Measurements from ENCODE around the gene SLAMF7. TPM values are rescaled to one million over a fixed set of nuclear protein-coding genes. Genes with fewer than 3 reads are reported as not detected.

Gene SLAMF7
- total RNA-seq, 2 experiments from 2014 or later, result 88.5 to 102 TPM

DNA sequence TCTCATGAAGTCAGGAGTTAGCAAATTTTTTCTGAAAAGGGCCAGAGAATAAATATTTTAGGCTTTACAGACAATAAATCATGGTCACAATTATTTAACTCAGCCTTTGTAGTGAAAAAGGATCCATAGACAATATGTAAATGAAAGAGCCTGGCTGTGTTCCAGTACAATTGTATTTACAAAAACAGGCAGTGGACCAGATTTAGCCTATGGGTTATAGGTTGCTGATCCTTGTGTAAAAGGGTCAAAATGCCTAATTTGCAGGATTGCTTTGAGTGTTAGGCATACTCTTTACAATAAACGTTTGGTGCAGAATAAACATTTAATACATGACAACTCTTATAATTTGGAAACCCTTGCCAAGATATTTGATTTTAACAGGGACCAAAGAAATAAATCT lies 6.5 kb downstream of the SLAMF7 start:
- ChIA-PET CTCF (interaction anchor here (1.0 to 13.3 kb wide), 13 partner anchors 10 to 85 kb away, joined by 3 to 217 read pairs (median 12); no protein-coding TSS in a partner anchor), POLR2A (interaction anchor here (1.7 to 3.5 kb wide), 3 partner anchors 9 to 62 kb away, joined by 5 to 33 read pairs (median 16); no protein-coding TSS in a partner anchor)
- H3K4me3 Mint-ChIP-seq, result no peak overlapping the region
- peaks cover 87% of the 10 kb centered on the region for H3K36me3 Mint-ChIP-seq (ENCODE audit: low read depth)
- H3K9me3 Mint-ChIP-seq (ENCODE audit: insufficient read depth), result no peaks in the 10 kb centered on the region
- peak overlapping the region; percentile 89 for H3K27ac Mint-ChIP-seq
- no peak for DNase-seq
- H3K4me1 Mint-ChIP-seq (ENCODE audit: low read depth), result peaks cover 97% of the 10 kb centered on the region
- ATAC-seq, result no peak
- H3K27me3 Mint-ChIP-seq (ENCODE audit: low read depth), result no peaks in the 10 kb centered on the region

DNA sequence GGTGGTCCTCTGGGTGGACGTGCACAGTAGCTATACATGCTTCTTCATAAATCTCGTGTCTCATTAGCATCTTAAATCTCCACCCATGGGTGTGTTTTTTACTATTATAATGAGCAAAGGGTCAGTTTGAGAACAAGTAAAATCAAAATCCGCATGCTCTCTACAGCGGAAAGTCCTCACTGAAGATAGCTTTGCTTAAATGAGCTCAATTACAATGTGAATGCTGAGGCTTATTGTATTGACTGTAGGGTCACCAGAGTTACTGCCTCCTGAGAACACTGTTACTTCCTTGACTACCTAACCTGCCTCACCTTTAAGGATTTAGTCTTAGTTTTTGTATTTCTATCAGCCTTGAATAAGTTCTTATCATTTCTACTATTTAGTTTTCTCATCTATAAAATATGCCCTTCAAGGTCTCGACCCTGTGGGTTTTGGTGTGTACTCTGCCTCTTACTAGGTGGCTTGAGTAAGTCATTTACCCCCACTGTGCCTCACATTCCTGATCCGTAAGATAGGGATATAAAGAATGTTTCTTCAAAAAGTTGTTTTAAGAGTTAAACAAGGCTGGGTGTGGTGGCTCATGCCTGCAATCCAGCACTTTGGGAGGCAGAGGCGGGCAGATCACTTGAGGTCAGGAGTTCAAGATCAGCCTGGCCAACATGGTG lies 7.9 kb downstream of the SLAMF7 start:
- POLR2A ChIA-PET, result interaction anchor here (1.1 kb wide), 1 partner anchor 8 kb away, joined by 3 read pairs; the partner anchor contains the start of gene SLAMF7
- Mint-ChIP-seq H3K27me3 (ENCODE audit: low read depth) (no peaks in the 10 kb centered on the region), H3K36me3 (ENCODE audit: low read depth) (peaks cover 92% of the 10 kb centered on the region), H3K4me1 (ENCODE audit: low read depth) (peaks cover 96% of the 10 kb centered on the region), H3K4me3 (no peak overlapping the region), H3K27ac (peak overlapping the region; percentile 69), H3K9me3 (ENCODE audit: insufficient read depth) (no peaks in the 10 kb centered on the region)
- DNase-seq, result no peak
- ATAC-seq, result no peak
- CTCF ChIA-PET, result interaction anchor here (0.7 to 13.3 kb wide), 8 partner anchors 9 to 65 kb away, joined by 3 to 217 read pairs (median 11); no protein-coding TSS in a partner anchor

DNA sequence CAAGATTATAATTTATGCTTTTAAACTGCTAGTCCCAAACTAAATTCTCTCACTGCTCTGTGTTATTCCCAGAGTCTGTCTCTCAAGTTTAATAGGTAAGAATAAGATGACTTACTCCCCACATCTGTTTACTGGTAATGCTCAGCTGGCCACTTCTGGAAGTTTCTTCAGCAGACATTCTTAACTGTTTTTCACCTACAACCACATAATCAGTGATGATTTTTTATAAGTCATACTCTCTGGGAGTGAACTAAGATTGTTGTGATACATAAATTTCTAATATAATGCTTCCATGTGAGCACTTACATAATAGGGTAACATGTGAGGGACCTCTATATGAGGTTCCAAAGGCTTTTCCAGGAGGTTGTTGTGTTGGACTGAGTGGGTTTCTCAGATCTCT lies 8.7 kb downstream of the SLAMF7 start:
- H3K27me3 Mint-ChIP-seq (ENCODE audit: low read depth), result no peaks in the 10 kb centered on the region
- H3K4me1 Mint-ChIP-seq (ENCODE audit: low read depth), result peaks cover 96% of the 10 kb centered on the region
- peak overlapping the region; percentile 40 for H3K27ac Mint-ChIP-seq
- H3K36me3 Mint-ChIP-seq (ENCODE audit: low read depth), result peaks cover 92% of the 10 kb centered on the region
- ChIA-PET POLR2A (interaction anchor here (0.7 to 1.1 kb wide), 3 partner anchors 8 to 36 kb away, joined by 3 read pairs; partner anchors contain the start of genes CD48 and SLAMF7), CTCF (interaction anchor here (1.0 to 13.3 kb wide), 8 partner anchors 9 to 40 kb away, joined by 3 to 217 read pairs (median 10); partner anchors contain the start of gene SLAMF7)
- H3K4me3 Mint-ChIP-seq, result no peak overlapping the region
- DNase-seq (no peak), ATAC-seq (no peak)
- H3K9me3 Mint-ChIP-seq (ENCODE audit: insufficient read depth), result no peaks in the 10 kb centered on the region

DNA sequence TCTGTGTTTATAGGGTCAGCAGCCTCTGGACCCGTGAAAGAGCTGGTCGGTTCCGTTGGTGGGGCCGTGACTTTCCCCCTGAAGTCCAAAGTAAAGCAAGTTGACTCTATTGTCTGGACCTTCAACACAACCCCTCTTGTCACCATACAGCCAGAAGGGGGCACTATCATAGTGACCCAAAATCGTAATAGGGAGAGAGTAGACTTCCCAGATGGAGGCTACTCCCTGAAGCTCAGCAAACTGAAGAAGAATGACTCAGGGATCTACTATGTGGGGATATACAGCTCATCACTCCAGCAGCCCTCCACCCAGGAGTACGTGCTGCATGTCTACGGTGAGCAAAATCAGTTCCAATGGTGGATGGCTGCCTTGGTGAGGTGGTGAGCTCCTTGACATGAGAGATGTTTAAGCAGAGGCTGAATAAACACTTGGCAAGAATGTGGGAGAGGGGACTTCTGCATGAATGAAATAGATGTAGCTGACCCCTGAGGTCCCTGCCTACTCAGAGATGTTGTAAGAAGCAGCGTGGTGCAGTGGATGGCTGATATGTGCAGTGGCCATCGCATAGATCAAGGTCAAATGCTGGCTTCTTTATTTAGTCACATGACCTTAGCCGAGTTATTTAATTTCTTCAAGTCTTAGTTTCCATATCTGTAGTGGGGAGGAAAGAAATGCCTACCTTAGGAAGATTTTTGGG lies 9.3 kb downstream of the SLAMF7 start:
- POLR2A ChIA-PET, result interaction anchor here (0.7 to 1.1 kb wide), 3 partner anchors 8 to 36 kb away, joined by 3 read pairs; partner anchors contain the start of genes CD48 and SLAMF7

DNA sequence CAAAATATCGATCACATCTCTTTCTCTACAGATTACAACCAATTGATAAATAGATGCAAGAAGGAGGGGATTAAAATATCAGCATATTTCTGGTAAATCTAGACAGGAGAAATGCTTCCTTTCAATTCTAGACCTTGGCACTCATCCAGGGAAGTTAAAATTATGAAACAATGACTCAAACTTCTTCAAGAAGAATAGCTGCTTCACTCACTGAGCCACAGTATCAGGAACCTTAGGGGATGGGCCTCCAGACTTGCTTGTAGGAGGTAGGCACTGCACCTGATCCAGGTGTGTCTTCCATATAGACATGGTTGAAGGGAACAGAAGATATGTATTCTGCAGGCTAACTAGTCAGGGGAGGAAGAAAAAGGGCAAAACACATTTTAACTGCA lies 9.8 kb downstream of the SLAMF7 start:
- H3K27ac Mint-ChIP-seq, result peak overlapping the region; percentile 11
- no peak overlapping the region for H3K4me3 Mint-ChIP-seq
- H3K4me1 Mint-ChIP-seq (ENCODE audit: low read depth), result peaks cover 96% of the 10 kb centered on the region

More for the DNA sequence above, 9.3 kb downstream of the SLAMF7 start:
- peaks cover 92% of the 10 kb centered on the region for H3K36me3 Mint-ChIP-seq (ENCODE audit: low read depth)
- H3K4me1 Mint-ChIP-seq (ENCODE audit: low read depth), result peaks cover 96% of the 10 kb centered on the region
- H3K27ac Mint-ChIP-seq, result peak overlapping the region; percentile 40
- no peak overlapping the region for H3K4me3 Mint-ChIP-seq
- H3K27me3 Mint-ChIP-seq (ENCODE audit: low read depth), result no peaks in the 10 kb centered on the region
- CTCF ChIA-PET, result interaction anchor here (1.0 to 13.3 kb wide), 8 partner anchors 10 to 69 kb away, joined by 3 to 217 read pairs (median 10); partner anchors contain the start of gene SLAMF7
- DNase-seq, result no peak
- no peaks in the 10 kb centered on the region for H3K9me3 Mint-ChIP-seq (ENCODE audit: insufficient read depth)
- no peak for ATAC-seq

DNA sequence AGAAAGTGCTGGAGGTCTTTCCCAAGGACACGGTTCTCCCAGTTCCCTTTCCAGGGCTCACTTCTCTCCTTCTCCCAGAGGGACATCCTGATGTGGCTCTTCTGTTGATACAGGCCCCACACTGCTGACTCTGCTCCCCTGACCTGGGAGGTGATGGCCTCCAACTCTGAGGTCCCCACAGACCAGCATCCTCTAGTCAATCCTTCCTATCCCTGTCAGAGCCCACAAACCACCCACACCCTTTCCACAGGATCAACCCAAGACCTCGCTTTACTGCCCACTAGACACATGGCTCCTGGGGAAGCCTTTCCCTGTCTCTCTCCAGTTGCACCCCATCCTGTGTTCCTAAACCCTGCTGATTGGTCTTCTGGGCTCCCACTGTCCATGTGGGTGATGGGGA lies 11.6 kb downstream of the SLAMF7 start:
- CTCF ChIA-PET, result interaction anchor here (1.0 to 13.3 kb wide), 2 partner anchors 15 to 19 kb away, joined by 3 to 217 read pairs; no protein-coding TSS in a partner anchor
- DNase-seq (no peak), ATAC-seq (no peak)
- peak overlapping the region; percentile 88 for H3K27ac Mint-ChIP-seq
- peaks cover 90% of the 10 kb centered on the region for H3K4me1 Mint-ChIP-seq (ENCODE audit: low read depth)
- no peak overlapping the region for H3K4me3 Mint-ChIP-seq
- peaks cover 84% of the 10 kb centered on the region for H3K36me3 Mint-ChIP-seq (ENCODE audit: low read depth)
- no peaks in the 10 kb centered on the region for H3K9me3 Mint-ChIP-seq (ENCODE audit: insufficient read depth)
- POLR2A ChIA-PET, result no interaction called here
- no peaks in the 10 kb centered on the region for H3K27me3 Mint-ChIP-seq (ENCODE audit: low read depth)

More for the DNA sequence above, 9.8 kb downstream of the SLAMF7 start:
- H3K27me3 Mint-ChIP-seq (ENCODE audit: low read depth), result no peaks in the 10 kb centered on the region
- POLR2A ChIA-PET, result no interaction called here
- DNase-seq (no peak), ATAC-seq (no peak)
- CTCF ChIA-PET, result interaction anchor here (1.0 to 13.3 kb wide), 8 partner anchors 10 to 73 kb away, joined by 3 to 217 read pairs (median 8); partner anchors contain the start of gene SLAMF7
- peaks cover 92% of the 10 kb centered on the region for H3K36me3 Mint-ChIP-seq (ENCODE audit: low read depth)
- H3K9me3 Mint-ChIP-seq (ENCODE audit: insufficient read depth), result no peaks in the 10 kb centered on the region

DNA sequence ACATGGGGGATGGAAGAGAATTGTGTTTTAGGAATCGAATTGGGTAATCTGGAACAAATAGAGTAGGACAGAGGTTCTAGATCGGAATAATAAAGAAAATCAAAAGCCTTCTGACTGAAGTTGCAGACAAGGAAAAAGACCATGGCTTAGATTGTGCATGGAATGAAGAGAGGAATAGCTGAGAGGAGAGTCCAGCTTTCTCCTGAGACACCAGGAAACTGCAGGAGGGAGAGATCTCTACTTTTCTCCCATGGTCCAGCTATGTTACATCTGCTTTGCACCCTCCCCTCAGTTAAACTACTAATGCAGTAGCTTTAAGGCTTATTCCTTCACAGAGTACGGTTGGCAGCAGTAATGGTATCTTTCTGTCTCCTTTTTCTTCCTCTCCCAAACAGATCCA lies 13.4 kb downstream of the SLAMF7 start:
- no peak for ATAC-seq
- peak overlapping the region; percentile 83 for H3K27ac Mint-ChIP-seq
- DNase-seq, result no peak
- H3K4me1 Mint-ChIP-seq (ENCODE audit: low read depth), result peaks cover 90% of the 10 kb centered on the region
- H3K9me3 Mint-ChIP-seq (ENCODE audit: insufficient read depth), result peaks cover 8% of the 10 kb centered on the region
- CTCF ChIA-PET, result interaction anchor here (0.7 to 2.0 kb wide), 8 partner anchors 10 to 238 kb away, joined by 3 to 5 read pairs (median 3); no protein-coding TSS in a partner anchor
- no peaks in the 10 kb centered on the region for H3K27me3 Mint-ChIP-seq (ENCODE audit: low read depth)
- POLR2A ChIA-PET, result interaction anchor here (0.6 to 0.7 kb wide), 2 partner anchors 46 to 66 kb away, joined by 3 read pairs; no protein-coding TSS in a partner anchor
- H3K4me3 Mint-ChIP-seq, result no peak overlapping the region
- peaks cover 81% of the 10 kb centered on the region for H3K36me3 Mint-ChIP-seq (ENCODE audit: low read depth)

DNA sequence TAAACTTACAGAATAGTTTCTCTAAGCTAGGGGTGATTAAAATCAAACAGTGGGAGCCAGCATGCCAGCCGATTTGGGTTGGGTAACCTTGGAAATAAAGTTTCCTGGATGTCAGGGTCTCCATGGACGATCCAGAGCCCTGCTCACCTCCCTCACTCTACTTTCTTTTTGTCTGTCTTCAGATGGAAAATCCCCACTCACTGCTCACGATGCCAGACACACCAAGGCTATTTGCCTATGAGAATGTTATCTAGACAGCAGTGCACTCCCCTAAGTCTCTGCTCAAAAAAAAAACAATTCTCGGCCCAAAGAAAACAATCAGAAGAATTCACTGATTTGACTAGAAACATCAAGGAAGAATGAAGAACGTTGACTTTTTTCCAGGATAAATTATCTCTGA lies 13.9 kb downstream of the SLAMF7 start:
- no peaks in the 10 kb centered on the region for H3K27me3 Mint-ChIP-seq (ENCODE audit: low read depth)
- H3K27ac Mint-ChIP-seq, result peak overlapping the region; percentile 47
- DNase-seq, result no peak
- POLR2A ChIA-PET, result interaction anchor here (0.7 to 4.7 kb wide), 2 partner anchors 8 to 65 kb away, joined by 3 to 33 read pairs; no protein-coding TSS in a partner anchor
- H3K4me3 Mint-ChIP-seq, result no peak overlapping the region
- peaks cover 89% of the 10 kb centered on the region for H3K4me1 Mint-ChIP-seq (ENCODE audit: low read depth)
- peaks cover 81% of the 10 kb centered on the region for H3K36me3 Mint-ChIP-seq (ENCODE audit: low read depth)
- H3K9me3 Mint-ChIP-seq (ENCODE audit: insufficient read depth), result peaks cover 11% of the 10 kb centered on the region
- CTCF ChIA-PET, result interaction anchor here (0.6 to 2.0 kb wide), 9 partner anchors 10 to 77 kb away, joined by 3 to 5 read pairs (median 3); no protein-coding TSS in a partner anchor
- ATAC-seq, result no peak

DNA sequence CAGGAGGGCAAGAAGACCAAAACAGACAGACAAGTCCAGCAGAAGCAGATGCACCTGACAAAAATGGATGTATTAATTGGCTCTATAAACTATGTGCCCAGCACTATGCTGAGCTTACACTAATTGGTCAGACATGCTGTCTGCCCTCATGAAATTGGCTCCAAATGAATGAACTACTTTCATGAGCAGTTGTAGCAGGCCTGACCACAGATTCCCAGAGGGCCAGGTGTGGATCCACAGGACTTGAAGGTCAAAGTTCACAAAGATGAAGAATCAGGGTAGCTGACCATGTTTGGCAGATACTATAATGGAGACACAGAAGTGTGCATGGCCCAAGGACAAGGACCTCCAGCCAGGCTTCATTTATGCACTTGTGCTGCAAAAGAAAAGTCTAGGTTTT lies 14.5 kb downstream of the SLAMF7 start:
- no peak overlapping the region for H3K4me3 Mint-ChIP-seq
- ATAC-seq (no peak), DNase-seq (no peak)
- peaks cover 11% of the 10 kb centered on the region for H3K9me3 Mint-ChIP-seq (ENCODE audit: insufficient read depth)
- no peaks in the 10 kb centered on the region for H3K27me3 Mint-ChIP-seq (ENCODE audit: low read depth)
- peak overlapping the region; percentile 23 for H3K27ac Mint-ChIP-seq
- CTCF ChIA-PET, result interaction anchor here (1.0 to 1.3 kb wide), 2 partner anchors 10 to 21 kb away, joined by 3 read pairs; no protein-coding TSS in a partner anchor
- POLR2A ChIA-PET, result interaction anchor here (4.7 kb wide), 1 partner anchor 9 kb away, joined by 33 read pairs; no protein-coding TSS in a partner anchor
- peaks cover 82% of the 10 kb centered on the region for H3K4me1 Mint-ChIP-seq (ENCODE audit: low read depth)
- peaks cover 74% of the 10 kb centered on the region for H3K36me3 Mint-ChIP-seq (ENCODE audit: low read depth)

DNA sequence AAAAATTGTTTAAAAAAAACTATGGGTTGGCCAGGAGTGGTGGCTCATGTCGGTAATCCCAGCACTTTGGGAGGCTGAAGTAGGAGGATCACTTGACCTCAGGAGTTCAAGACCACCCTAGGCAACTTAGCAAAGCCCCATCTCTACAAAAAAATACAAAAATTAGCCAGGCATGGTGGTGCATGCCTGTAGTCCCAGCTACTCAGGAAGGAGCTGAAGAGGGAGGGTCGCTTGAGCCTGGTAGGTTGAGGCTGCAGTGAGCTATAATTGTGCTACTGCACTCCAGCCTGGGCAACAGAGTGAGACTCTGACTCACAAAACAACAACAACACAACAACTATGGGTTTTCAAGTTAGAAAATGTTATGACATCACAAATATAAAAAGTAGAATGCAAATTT lies 16.4 kb downstream of the SLAMF7 start:
- ATAC-seq, result no peak
- Mint-ChIP-seq H3K27ac (peak overlapping the region; percentile 93), H3K9me3 (ENCODE audit: insufficient read depth) (peaks cover 11% of the 10 kb centered on the region), H3K36me3 (ENCODE audit: low read depth) (peaks cover 61% of the 10 kb centered on the region), H3K4me1 (ENCODE audit: low read depth) (peaks cover 66% of the 10 kb centered on the region), H3K27me3 (ENCODE audit: low read depth) (no peaks in the 10 kb centered on the region), H3K4me3 (peak overlapping the region; percentile 30)
- ChIA-PET CTCF (interaction anchor here (0.5 to 3.6 kb wide), 14 partner anchors 9 to 235 kb away, joined by 3 to 61 read pairs (median 4); partner anchors contain the start of gene SLAMF7), POLR2A (interaction anchor here (0.9 to 4.7 kb wide), 8 partner anchors 11 to 73 kb away, joined by 3 to 33 read pairs (median 6); partner anchors contain the start of genes CD48, LY9 and SLAMF7)
- no peak for DNase-seq

Data from activated CD8-positive, alpha-beta T cell treated with anti-CD3 and anti-CD28 coated beads, Interleukin-2, amount 10 ng/mL, durations not matched to agents 7 days and 5 days (primary cell).